ENCODE results near the gene AUTS2. TPM values are rescaled to one million over a fixed set of nuclear protein-coding genes. Genes with fewer than 3 reads are reported as not detected.

Gene AUTS2
- polyA plus RNA-seq, 4 donors: 69.8 to 109 (median 76.8) TPM

DNA sequence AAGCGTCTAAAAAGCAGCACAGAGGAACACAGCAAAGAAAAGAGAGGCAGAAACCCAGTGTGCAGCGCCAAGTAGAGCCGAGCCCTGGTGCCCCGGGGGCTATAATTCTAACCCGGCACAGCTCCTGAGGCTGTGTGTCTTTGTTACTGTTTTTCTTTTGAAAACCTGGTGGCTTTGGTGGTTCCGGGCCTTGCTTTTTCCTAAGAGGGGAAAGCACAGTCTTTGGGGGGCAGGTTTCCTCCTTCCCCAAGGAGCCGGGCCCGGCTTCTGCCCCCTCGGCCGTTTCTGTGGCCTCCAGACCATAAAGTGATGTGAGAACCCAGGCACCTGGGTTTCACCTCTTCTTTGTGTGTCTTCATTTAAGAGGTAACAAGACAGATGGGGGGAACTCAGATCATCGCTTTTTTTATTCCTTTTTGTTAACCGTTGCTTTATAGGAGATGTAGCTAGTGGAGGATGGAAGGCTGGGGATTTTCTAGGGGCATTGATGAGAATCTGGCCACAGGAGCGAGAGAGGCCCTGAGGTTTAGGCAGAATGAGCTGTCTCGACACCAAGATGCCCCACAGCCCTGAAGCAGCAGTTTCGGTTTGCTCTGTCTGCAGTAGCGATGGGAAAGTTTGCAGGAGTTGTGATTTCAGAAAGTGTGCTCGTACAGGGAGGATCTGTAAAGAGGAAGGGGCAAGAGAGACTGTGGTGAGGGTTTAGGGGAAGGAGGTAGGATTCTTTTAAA lies 1165.9 kb downstream of the AUTS2 start:
- DNase-seq (ENCODE audit: low read depth in 4 of 4, low spot score in 3 of 4): no peak

DNA sequence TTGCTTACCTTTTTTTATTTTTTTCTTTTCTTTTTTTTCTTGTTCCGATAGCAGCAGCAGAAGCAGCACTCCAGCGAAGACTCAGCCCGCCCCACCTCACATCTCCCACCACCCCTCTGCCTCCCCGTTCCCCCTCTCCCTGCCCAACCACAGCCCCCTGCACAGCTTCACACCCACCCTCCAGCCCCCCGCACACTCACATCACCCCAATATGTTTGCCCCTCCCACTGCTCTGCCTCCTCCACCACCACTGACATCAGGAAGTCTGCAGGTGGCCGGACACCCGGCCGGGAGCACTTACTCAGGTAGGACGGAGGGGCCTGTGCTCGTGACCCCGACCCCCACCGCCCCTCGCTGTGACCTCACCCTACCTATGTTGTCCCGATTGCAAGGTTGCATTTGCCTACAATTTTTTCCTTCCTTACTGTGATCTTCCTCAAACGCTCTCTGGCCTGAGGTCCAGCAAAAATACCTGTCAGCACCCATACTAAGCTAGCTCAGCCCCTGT lies 1166.5 kb downstream of the AUTS2 start:
- DNase-seq (ENCODE audit: low read depth in 4 of 4, low spot score in 3 of 4): no peak

GRCh38 chr7:70765651-70766050 lies 1167.4 kb downstream of the AUTS2 start:
- DNase-seq (ENCODE audit: low read depth in 4 of 4, low spot score in 3 of 4): no peak

DNA sequence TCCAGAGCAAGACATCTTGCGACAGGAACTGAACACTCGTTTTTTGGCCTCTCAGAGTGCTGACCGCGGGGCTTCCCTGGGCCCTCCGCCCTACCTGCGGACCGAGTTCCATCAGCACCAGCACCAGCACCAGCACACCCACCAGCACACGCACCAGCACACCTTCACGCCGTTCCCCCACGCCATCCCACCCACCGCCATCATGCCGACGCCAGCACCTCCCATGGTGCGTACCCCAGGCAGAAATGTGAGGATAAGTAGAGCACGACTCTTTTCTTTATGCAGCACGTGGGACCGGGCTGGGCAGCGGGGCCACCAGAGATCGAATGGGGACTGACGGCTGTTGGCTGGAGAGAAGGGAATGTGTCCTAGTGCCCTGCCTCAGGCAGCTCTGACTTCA lies 1167.8 kb downstream of the AUTS2 start:
- DNase-seq (ENCODE audit: low read depth in 4 of 4, low spot score in 3 of 4): no peak

DNA sequence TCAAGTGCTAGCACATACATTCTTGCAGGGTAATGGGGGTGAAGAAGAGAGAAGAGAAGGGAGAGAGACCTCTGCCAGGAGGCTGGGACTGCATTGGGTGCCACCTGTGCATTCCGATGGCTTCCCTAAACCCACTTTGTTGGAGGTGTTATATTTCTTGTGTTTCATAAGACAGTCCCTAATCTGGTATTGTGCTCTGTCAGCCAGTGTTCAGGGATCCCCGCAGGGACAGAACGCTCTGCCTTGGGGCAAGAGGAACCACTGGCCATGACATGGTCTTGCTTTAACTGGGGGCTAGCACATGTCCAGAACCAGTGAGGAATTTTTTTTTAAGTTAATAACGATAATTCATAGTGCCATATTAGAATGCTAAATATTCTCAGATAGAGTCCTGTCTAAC lies 1168.4 kb downstream of the AUTS2 start:
- no peak for DNase-seq (ENCODE audit: low read depth in 4 of 4, low spot score in 3 of 4)

- DNase-seq (ENCODE audit: low read depth in 4 of 4, low spot score in 3 of 4): no peak
Observed at GRCh38 chr7:70770154-70770553, 1171.9 kb downstream of the AUTS2 start.

DNA sequence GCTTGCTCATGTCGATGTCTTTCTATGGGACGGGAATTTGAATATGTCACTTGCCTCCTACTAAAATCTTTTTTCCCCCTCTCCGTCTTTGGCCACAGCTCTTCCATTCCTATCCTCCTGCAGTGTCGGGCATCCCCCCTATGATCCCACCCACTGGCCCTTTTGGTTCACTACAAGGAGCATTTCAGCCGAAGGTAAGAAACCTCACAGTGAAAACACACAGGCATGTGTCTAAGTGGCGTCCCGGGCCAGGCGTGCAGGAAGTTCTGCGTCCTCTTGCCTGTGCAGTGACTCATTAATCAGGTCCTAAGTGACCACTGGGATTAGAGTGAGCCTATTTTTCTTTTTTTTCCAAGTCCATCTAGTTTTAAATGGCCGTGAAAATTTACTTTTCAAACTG lies 1173.2 kb downstream of the AUTS2 start:
- DNase-seq (ENCODE audit: low read depth in 4 of 4, low spot score in 3 of 4): no peak

- DNase-seq (ENCODE audit: low read depth in 4 of 4, low spot score in 3 of 4): no peak
Observed at GRCh38 chr7:70772891-70773290, 1174.6 kb downstream of the AUTS2 start.

GRCh38 chr7:70773406-70773805 lies 1175.1 kb downstream of the AUTS2 start:
- no peak for DNase-seq (ENCODE audit: low read depth in 4 of 4, low spot score in 3 of 4)

- no peak for DNase-seq (ENCODE audit: low read depth in 4 of 4, low spot score in 3 of 4)
Observed at GRCh38 chr7:70774950-70775527, 1176.8 kb downstream of the AUTS2 start.

- DNase-seq (ENCODE audit: low read depth in 4 of 4, low spot score in 3 of 4): no peak
Observed at GRCh38 chr7:70775570-70776156, 1177.4 kb downstream of the AUTS2 start.

DNA sequence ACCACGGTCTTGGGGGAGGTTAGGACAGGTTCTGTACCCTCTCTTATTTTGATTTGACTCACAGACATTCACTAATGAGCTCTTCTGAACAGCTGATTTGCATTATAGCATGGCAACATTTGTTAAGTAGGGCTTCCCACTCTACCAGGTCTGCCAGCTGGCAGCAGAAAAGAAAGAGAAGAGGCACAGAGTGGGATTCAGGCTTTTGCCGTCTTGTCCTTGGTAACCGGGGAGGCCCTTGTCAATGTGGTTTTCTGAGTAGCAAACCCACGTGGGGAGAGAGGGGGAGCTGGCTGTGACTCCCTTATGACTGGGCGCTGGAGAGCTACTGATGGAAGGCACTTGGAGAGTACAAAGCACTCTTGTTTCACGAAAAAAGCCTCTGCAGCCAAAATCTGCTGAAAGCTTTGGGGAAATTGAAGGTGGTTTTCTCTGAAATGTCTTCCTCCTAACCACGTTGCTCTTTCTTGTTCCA lies 1178.4 kb downstream of the AUTS2 start:
- no peak for DNase-seq (ENCODE audit: low read depth in 4 of 4, low spot score in 3 of 4)

DNA sequence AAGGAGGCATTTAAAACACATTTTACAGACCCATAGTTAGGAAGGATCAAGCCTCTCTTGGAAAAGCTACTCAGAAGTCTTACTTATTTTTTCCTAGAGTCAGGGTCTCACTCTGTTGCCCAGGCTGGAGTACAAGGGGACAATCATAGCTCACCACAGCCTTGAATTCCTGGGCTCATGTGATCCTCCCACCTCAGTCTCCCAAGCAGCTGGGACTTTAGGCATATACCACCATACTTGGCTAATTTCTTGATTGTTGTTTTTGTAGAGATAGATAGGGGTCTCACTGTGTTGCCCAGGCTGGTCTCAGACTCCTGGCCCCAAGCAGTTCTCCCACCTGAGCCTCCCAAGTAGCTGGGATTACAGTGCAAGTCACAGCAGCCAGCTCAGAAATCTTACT lies 1179.0 kb downstream of the AUTS2 start:
- DNase-seq (ENCODE audit: low read depth in 4 of 4, low spot score in 3 of 4): no peak

DNA sequence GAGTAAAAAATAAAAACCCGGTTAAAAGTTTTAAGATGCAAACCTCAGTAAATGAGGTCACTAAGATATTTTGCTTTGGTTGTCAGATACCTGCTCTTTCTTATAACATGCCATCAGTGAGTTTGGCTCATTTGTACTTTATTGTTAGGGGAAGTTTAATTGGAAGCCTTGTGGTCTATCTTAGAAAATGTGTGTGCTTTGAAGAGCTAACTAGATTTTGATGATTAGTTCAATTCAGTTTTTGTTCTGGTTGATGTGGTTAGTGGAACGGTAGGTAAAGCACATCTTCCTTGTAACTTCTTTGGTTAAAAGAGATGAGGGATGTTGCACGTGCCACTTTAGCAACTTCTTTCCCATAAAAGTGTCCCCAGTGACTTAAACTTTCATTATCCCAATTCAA lies 1180.3 kb downstream of the AUTS2 start:
- DNase-seq (ENCODE audit: low read depth in 4 of 4, low spot score in 3 of 4): no peak

- no peak for DNase-seq (ENCODE audit: low read depth in 4 of 4, low spot score in 3 of 4)
Observed at GRCh38 chr7:70779321-70779720, 1181.0 kb downstream of the AUTS2 start.

GRCh38 chr7:70781922-70782311 lies 1183.6 kb downstream of the AUTS2 start:
- DNase-seq (ENCODE audit: low read depth in 4 of 4, low spot score in 3 of 4): no peak

DNA sequence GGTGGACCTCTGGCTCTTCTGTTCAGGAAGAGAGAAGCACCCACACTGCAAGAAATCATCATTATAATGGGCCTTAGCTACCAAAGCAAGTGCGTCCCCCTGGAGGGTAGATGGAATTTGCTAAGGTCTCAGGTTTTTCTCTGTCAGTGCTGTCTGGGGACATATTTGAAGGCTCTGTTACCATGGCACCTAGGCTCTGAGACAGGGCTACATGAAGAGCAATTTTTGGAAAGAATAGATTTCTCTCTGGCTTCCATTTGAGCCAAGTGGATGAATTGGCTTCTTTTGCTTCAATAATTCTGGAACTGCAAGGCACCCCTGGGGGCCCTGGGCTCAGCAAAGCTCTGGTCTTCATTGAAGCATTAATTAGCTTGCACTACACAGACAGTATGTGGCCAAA lies 1184.5 kb downstream of the AUTS2 start:
- no peak for DNase-seq (ENCODE audit: low read depth in 4 of 4, low spot score in 3 of 4)

DNA sequence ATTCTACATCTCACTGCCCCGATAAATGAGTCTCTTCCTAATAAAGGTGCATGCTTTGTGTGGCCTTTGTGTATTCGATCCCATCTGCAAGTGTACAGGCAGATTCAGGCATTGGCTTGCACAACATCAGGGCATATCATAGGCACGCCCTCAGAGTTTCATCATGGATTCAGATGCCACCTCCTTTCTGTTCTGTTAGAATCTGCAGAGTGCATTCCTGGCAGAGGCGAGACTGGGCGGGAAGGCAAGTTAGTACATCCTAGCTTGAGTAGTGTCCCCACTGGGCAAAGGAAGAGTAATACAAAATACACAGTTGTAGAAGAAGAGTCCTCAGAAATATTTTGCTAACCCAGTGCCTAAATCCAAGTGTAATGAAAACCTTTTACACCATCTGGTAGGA lies 1187.2 kb downstream of the AUTS2 start:
- no peak for DNase-seq (ENCODE audit: low read depth in 4 of 4, low spot score in 3 of 4)

DNA sequence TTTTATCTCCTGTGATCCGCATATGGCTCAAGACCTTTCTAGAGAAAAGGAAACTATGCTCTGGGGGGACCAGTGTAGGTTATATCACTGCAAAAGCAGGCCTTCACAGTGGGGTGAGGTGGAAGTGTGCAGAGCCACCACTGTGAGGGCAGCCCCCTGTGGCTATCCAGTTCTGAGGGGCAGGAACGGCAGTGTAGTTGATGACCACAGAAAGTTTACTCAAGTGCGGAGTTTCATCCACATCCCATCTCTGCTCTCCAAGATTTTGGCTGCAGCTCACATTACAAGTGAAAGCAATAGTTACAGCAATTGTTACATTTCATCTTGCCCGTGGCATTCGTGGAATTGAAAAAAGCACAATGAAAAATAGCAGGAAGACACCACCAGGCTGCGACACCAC lies 1187.8 kb downstream of the AUTS2 start:
- DNase-seq (ENCODE audit: low read depth in 4 of 4, low spot score in 3 of 4): no peak

DNA sequence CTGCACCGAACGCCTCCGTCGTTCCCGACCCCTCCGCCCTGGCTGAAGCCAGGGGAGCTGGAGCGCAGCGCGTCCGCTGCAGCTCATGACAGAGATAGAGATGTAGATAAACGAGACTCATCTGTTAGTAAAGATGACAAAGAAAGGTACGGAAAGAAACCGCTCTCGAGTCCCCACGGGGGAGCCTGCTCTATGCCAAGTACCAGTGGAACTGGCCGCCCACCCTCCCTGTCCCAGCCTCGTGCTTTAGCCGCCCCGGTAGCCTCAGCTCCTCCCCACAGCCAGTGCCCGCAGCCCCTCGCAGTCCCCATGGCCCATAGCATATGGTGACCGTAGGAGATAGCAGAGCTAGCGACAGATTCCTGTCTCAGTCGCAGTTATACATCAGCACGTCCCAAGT lies 1189.0 kb downstream of the AUTS2 start:
- no peak for DNase-seq (ENCODE audit: low read depth in 4 of 4, low spot score in 3 of 4)

GRCh38 chr7:70787771-70788170 lies 1189.5 kb downstream of the AUTS2 start:
- DNase-seq (ENCODE audit: low read depth in 4 of 4, low spot score in 3 of 4): no peak

GRCh38 chr7:70788276-70788675 lies 1190.0 kb downstream of the AUTS2 start:
- DNase-seq (ENCODE audit: low read depth in 4 of 4, low spot score in 3 of 4): no peak

All from left renal pelvis (tissue), 4 donors.